SK-N-SH (cell line): ENCODE measurements around the gene DUSP1.

Experiments
- TAF1 ChIP-seq: IDR thresholded peaks from 2 replicates; pipeline ENCODE4 v1.6.1; 2012; ENCODE audit warnings: low read depth, mild to moderate bottlenecking, low read length, moderate library complexity, borderline replicate concordance
- USF1 ChIP-seq: IDR thresholded peaks from 2 replicates; pipeline ENCODE4 v1.4.0; 2012; ENCODE audit warnings: low read depth, borderline replicate concordance
- YY1 ChIP-seq: IDR thresholded peaks from 2 replicates; pipeline ENCODE4 v1.4.0; 2012; ENCODE audit warnings: low read depth, mild to moderate bottlenecking
- TF ChIP-seq, protein P1 (sequence below): fragments of 200-600 bp; sonication (generic); IDR thresholded peaks from 2 replicates; pipeline ENCODE4 v1.6.1; 2017; ENCODE audit warnings: antibody characterized with exemption, mild to moderate bottlenecking, moderate library complexity

DNA sequence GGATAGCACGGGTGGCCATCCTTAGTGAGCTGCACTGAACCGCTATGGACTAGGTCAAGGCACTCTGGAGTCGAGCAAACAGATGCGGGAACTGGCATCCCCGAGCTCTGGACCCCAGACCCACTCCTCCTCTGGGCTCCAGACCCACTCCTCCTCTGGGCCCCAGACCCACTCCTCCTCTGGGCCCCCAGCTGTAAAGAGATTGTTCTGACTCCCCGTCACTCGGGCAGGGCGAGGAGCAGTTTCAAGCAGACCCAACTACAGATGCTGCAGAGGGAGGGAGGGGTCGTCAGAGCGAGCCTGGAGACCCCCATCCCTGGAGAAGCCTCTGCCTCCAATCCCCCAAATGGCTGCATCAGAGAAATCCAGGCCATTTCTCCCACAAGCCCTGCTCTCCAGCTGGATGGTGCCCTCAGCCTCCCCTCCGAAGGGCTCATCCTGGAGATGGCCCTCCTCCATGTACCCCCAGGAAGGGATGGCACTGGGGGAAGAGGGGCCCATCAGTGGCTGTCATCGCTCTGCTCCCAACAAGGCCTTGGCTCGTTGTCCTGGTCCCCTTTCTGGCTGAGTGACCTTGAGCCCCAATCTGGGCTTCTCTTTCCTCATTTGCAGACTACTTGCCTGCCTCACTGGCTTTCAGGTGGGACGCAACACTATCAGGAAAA, 38.7 kb downstream of the DUSP1 start:
- TF ChIP-seq YY1 (no peak), USF1 (no peak), TAF1 (no peak)
- TF ChIP-seq, protein P1, sequence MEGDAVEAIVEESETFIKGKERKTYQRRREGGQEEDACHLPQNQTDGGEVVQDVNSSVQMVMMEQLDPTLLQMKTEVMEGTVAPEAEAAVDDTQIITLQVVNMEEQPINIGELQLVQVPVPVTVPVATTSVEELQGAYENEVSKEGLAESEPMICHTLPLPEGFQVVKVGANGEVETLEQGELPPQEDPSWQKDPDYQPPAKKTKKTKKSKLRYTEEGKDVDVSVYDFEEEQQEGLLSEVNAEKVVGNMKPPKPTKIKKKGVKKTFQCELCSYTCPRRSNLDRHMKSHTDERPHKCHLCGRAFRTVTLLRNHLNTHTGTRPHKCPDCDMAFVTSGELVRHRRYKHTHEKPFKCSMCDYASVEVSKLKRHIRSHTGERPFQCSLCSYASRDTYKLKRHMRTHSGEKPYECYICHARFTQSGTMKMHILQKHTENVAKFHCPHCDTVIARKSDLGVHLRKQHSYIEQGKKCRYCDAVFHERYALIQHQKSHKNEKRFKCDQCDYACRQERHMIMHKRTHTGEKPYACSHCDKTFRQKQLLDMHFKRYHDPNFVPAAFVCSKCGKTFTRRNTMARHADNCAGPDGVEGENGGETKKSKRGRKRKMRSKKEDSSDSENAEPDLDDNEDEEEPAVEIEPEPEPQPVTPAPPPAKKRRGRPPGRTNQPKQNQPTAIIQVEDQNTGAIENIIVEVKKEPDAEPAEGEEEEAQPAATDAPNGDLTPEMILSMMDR = no peak
